SKM-1 treated with dmso at 0.1 percent for 144 hours (cell line): ENCODE data around the gene P2RY13.

Source experiments
- DNase-seq: peaks from one replicate; lab custom pipeline; 2025; ENCODE audit not compliant: unreplicated experiment; lab: John Stamatoyannopoulos, UW

The P2RY13 gene

DNA sequence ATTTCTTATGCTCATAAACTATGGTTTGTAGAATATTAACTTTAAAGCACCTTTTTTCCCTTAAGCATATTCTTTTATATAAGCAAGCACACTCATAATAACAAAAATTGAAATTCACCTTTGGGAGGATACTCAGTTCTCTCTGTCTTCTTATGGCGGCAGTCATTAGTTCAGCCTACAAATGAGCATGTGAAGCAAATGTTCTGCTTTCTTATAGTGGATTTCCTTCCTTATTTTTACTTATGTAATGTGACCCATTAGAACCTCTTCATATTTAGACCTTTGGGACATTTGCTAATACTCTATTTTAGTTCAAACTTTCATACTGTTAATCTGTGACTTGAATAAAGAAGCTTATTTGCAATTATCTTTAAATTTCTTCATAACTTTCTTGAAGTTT lies at the start of gene P2RY13:
P2RY13 (minus strand) TSS at position 187 of the 400 bp plus-strand sequence; CDS start at position 166, 21 bp downstream.
- DNase-seq, result peak; percentile 47

DNA sequence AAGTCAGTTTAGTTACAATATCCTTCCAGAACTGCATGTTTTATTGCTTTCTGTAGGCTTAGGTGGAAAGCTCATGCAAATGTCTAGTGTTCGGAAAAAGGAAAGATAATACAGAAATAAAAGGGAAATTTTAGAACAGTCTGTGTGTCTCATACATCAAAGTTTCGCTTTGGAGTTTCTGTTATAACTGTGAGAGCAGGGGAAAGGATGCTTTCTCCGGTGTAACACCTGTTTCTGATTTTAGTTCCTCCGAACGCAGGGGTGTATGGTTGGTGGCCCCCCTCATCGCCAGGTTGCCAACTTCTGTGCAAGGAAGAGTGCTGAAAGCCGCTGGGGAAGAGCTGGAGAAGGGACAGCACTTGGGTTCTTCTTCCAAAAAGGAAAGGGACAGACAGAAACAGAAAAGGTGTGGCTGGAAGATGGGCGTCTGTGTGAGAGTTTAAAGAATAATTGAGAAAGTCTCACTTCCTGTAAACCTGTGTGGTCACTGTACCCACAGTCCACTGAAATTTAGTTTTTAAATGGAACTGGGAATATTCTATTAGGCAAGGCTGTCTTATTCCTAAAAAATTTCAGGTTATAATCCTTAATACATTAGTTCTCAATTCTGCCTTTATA lies 48.5 kb upstream of the P2RY13 start:
- no peak for DNase-seq

DNA sequence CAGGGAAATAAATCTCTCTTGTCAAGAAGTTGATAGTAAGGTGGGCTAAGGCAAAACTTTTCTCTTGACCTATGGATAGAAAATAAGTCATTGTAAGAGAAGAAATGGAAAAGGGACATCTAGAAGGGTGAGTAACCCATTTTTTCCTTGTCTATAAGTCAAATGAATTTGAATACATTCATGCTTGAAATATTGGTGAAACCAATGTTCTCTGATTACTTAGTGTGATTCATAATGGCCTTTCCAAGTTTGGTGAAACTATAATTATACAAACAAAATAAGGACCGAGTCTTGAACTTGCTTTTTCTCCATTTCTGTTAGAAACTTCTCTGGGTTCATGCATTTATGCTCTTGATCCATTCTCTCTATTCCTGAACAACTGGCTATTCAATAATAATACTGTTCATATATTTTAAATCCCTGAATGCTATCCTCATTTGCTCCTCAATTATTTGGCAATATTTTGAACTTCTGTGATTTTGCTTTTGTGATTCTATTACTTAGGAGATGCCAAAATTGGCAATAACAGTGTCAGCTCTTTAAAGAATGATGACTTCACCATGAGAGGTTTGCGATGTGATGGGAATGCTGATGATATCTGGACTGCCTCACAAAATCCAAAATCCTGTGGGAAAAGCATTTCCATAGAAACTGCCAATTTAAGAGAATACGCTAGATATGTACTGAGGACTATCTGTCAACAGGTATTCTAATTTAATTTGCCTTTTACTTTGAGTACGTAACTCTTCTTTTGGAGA lies 42.9 kb upstream of the P2RY13 start:
- no peak for DNase-seq

DNA sequence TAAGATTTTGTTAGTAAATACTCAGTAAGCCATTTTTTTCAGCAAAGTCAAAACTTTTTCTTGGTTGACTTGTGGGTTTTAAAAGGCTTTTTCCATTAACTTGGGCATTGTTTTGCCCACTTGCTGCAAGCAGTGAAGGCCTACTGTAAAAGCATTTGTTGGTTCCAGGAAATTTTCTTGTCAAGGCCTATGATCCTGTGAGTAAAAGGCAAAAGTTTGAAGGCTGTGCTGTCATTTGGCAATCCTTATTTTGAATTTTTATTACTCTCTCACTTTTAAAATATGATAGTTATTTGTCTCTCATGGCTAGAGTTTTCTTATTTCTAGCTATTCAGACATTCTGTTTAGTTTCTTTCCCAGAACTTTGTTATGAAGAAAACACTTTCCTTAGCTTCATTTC lies 42.2 kb upstream of the P2RY13 start:
- no peak for DNase-seq

DNA sequence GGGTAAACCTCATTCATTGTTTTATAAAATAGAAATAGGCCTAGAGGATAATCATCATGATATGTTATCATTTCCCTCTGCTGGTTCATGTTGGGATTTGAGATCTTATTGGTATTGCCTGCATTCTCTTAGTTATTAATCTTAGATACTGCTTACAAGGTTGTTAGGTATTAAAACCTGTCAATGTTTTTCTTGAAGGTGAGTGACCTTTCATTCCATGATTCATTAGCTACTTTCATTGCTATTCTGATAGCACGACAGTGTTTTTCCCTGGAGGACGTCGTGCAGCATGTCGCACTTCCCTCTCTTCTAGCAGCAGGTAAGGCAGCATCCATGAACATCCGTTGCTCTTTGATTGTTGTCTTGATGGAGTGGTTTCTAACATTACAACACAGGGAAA lies 38.1 kb upstream of the P2RY13 start:
- no peak for DNase-seq

DNA sequence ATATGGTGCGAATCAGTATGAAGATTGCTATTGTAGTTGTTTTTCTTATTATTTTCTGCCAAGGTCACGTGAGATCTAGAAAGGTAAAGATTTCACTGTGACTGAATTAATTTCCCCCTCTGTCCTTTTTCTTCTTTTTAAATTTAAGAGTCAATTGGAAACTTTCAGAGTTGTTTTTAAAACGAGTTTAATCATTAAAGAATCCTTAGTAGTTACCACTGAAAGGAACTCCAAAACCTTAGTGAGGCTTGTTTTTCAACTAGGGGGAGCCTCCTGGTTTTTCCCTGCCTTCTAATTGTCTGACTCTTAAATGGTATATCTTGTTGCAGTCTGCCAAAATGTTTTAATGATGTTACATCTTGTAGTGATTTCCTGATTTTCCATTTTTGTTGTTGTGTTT lies 37.6 kb upstream of the P2RY13 start:
- no peak for DNase-seq

DNA sequence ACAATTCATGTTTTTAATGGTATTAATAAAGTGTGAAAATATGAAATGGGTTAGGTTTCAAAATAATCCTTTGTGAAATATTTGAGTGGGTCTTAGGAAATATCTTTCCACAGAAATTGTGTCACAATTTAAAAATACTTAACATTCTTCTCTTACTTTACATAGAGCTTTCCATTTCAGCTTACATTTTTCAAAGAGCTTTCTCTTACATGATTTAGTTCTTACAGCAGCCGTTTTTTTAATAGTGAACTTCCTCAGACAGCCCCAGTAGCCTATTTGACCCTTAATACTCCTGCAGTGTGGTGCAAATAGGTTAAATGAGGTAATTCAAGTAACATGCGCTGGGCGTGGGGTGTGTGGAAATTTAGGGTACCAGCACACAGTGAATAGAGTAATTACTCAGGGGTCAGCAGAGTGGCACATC lies 33.4 kb upstream of the P2RY13 start:
- peak; percentile 2 for DNase-seq

DNA sequence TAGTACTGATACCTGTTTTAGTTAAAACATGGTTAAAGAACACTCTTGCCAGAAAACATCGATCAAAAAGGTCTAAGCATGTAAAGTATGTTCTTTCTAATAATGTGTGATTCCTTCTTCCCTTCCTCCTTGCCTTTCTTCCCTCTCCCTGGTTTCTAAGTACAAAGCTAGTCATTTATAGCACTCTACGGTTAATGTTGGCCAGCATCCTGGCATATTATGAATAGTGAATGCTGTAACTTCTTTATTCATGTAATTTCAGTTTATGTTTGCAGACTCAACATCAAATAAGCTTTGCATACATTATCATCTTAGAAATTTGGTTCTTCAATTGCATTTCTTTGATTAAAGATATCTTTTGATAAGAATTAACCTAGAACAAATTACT lies 28.1 kb upstream of the P2RY13 start:
- no peak for DNase-seq

DNA sequence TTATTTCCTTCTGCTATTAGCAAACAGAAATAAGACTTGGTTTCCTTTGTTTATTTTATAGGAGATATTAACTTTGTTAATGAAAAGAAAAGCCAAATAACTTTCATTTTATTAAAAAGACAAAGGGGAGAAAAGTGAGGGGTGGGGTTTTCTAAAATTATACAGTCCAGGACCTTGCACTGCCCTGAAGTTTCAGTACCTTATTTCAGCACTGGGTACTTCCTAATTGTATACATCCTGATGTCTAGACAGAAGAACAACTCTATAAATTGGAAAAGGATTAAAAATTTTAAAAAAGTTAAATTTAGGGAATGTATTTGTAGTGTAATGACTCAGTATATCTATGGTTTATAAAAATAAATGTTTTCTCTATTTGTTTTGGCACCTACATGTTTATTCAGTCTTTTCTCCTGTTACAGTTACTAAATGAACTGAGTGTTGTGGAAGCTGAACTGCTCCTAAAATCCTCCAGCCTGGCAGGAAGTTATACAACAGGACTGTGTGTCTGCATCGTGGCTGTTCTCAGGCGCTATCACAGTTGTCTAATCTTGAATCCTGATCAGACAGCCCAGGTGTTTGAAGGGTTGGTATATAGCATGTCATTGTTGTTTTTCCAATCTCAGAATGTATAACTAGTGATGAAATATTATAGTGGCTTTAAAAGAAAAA lies 27.6 kb upstream of the P2RY13 start:
- no peak for DNase-seq

DNA sequence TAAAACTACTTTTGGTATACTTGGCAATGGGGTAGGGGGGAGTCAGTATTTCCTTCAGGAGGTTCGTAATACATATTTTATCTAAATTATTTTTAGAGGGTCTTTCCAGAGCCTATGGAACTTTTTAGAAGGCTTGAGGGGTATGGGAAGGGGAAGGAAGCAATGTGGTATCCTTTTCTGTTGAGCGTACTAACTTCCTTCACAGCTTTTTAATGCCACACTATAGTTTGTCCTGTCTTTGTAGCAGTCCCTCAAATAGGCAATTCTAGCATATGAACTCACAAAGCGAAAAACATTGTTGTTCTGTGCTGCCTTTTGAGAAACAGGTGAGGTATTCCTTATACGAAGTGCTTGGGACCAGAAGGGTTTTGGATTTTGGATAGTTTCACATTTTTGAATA lies 22.3 kb upstream of the P2RY13 start:
- no peak for DNase-seq

DNA sequence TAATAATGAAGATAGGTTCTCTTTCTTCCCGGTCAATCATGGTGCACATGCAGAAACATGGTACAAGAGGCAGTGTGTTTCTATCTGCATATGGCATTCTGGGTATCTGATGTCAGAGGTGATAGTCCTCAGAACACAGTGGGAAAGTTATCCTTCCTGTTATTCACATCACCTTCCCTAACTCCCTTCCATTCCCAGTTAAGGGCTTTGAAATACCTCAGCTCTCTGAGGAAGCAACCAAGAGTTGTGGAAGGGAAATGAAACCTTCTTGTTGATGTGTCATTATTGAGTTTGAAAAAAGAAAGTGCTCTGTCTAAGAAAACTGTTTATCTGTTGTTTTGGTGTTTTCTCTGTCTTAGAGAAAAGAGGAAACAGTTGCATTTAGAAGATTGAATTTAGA lies 21.9 kb upstream of the P2RY13 start:
- no peak for DNase-seq

DNA sequence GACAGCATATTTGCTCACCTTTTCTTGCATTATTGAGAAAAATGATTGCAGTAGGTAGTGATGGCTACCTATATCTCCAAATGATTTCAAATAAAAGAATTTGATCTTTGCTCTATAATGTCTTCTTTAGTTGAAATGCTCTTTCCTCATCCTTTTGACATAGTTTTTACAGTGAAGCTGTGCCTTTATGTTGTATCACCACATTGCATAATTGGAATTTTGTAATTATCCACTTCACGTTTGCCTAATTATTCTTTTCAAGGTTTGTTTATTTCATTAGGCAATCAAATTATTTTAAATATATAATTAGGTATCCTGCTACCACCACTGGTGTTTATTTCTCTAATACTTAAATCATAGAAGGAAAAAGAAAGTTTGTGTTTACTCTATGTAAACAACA lies 21.3 kb upstream of the P2RY13 start:
- DNase-seq, result no peak

DNA sequence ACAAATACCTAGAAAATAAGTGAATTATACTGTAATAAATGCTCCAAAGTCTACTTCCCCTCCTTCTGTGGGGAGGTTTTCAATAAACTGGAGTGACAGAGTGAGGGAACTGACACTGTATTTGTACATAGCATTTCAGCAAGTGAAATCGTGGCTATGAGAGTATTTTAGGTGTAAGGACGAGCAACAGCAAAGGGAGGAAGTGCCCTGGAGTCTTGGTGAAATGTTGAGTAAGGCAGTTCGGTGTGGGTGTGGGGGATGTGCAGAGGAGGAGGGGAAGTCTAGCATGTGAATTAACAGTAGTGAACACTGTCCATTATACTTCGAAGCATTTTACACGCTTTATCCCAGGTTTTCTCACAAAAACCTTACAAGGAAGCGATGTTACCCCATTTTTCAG lies 18.1 kb upstream of the P2RY13 start:
- peak; percentile 99 for DNase-seq

DNA sequence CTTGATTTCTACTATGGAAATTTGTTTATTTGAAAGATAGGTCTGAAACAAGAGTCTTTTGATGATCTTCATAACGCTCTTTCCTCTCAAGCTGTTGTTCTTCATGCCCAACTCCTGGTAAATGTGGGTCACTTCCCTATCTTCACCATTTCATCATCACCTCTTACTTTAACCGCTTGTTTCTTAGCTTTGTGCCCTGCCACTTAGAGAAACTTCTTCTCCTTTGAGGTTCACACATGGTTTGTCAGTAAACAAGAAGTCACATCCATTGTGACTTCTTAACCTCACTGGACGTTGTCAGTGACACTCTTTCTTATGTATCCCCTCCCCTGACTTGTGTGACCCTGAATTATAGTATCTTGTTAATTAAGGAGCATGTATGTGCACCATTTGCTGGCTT lies 16.9 kb upstream of the P2RY13 start:
- DNase-seq, result peak; percentile 96

DNA sequence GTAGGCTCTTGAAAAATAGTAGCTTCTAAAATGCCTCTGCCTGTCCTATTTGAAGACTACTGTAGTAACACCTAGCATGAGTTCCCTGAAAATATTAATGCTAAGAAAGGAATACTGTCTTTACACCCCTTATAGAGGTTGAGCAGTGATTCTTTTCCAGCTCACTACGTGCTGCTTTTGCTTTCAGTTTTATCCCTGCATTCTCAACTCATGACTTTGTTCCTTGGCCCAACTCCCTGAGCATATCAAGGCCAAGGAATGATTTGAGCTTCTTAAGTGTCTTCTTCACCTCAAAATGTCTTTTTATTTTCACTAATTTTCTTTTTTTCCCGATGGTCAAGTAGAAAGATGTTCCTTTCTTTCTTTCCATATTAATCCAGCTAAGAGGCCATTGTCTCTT lies 16.5 kb upstream of the P2RY13 start:
- DNase-seq, result no peak

DNA sequence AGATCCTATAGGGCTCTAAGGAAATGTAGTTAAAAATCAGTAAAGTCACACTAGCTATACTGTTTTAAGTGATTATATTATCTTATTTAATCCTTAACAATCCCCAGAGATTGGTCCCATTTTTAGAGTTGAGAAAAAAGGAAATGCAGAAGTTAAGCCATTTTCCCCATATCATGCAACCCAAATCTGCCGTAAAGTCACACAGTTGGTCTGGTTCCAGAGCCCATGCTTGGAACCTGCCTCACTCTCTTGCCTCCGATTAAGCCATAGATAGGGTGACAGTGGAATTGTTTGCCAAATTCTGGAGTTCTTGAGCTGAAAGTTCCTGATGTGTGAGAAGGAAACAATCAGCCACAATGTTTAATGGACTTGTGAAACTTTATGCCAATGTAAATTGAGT lies 2.3 kb upstream of the P2RY13 start:
- DNase-seq, result peak; percentile 19

DNA sequence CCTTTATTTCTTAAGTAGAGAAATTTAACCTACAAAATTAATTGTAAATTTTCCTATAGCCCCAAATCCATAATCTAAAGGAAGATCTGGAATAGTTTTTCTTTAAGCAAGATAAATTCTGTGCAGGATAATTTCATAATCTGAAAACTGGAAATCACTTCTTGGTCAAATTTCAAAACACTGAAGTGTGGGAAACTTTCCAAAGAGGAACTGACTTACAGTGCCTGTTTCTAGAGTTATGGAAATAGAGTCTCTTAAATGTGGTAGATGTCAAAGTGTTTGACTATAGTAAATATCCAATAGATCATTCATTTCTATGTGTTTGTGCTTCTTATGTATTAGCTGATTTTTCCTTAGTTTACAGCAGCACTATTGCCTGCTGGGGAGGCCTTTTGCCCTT lies 1.6 kb upstream of the P2RY13 start:
- DNase-seq, result peak; percentile 66

DNA sequence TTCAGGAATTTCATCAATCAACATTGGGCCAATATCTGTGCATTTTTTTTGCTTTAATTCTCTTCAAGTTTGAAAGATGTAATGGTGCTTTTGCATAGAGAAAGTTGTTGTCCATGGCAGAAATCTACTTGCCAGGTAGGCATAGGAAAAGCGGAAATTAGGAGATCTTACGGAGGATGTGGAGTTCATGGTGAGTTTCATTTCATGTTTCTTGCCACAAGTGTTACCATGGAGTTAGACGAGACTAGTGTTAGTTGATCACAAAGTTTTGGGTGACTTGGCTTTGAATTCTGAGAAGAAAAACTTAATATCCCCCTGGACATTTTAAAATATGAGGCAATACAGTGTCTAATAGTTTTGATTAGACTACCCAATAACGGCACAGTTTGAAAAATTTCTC lies 1.0 kb upstream of the P2RY13 start:
- no peak for DNase-seq

DNA sequence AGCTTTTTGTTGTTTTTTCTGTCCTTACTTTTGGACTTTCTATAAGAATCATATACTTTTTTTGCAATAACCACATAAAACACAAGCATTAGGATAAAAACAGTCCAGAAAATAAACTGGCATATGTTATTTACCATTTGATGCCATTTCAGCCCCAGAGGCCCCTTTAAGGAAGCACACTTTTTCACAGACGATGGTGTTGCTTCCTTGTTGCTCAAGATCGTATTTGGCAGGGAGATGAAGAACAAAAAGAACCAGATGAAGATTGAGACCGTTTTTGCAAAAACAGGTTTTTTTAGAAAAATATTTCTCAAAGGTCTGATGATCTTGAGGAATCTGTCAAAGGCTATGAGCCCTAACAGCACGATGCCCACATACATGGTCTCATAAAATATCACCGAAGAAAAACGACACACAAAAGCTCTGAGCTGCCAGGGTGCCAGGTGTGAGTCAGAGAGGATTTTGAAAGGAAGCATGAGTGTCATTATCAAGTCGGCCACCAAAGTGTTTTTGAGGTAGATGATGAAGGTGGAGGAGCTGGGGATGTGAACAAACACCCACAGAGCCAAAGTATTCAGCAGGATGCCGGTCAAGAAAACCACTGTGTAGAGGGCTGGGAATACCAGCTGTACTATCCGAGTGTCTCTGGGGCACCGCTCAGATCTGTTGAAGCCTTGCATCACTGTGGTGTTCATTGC lies 902 bp downstream of the P2RY13 start:
- peak; percentile 55 for DNase-seq

DNA sequence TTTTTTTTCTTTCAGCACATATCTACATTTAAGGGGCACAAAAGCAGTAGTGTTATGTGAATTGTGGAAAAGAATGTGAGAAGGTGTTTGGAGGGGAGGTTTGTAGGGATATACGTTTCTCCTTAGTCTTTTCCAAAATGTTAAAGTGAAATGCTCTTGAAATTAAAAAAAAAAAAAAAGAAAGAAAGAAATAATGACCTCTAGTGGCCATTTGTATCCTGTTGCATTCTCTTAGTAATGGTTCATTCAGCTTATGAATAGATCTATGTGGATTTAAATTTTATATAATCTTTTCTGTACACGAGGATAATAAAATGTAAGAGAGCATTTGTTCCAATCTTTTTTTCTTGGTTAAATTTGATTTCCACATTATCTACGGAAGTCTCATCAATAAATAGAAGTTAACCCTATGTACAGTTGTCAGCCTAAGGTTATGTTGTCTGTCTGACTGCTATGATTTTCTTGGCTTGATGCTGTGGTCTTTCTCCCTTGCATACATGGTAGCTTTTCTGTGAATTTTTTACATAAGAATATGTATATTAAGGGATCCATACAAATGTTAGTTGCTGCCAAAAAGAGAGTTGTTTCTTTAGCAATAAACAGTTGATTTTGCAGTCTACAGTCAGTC lies 1.7 kb downstream of the P2RY13 start:
- DNase-seq, result peak; percentile 25

DNA sequence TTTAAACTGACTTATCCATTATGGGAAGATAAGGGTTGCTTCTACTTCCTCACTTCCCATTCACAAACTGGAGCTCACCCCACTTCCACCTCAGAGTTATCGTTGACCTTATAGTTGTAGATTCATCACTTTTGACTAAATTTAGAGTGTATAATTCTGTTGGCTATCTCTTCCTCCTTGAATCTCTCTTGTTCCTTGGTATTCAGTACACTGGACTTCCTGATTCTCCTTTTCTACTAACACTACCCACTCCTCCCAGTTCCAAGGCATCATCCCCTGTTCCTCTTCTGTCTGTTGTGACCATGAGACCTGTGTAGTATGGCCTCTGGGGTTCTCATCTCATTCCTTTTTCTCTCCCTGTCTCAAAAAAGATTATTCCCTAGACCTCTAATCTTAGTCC lies 6.8 kb downstream of the P2RY13 start:
- DNase-seq, result peak; percentile 15
